HG03460 (cell line): ENCODE data around the gene TBC1D2.
A peak's percentile ranks its signal among the peaks of the same experiment; 100 is the strongest.

Source experiments
- ATAC-seq: cut with Tn5 transposase; IDR thresholded peaks from one replicate; pipeline ENCODE4 v1.9.1; 2021; ENCODE audit not compliant: unreplicated experiment

The TBC1D2 gene

DNA sequence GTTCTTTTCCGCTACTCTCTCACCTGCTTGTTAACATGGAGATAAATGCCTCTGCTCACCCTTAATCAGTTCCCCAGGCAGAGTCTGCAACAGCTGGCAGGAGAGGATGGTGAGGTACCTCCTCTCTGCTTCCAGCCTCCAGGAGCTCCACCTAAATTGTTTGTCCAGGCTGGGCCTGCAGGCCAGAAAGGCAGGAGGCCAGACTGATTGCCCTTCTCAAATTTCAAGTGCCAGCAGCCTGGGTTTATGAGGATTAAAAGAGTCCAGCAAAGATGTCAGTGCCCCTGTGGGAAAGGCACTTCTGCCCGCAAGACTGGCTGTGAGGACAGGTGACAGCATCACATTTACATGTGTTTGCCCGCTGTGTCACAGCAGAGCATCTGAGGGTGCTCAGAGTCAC, 82.8 kb downstream of the TBC1D2 start:
- ATAC-seq, result no peak

DNA sequence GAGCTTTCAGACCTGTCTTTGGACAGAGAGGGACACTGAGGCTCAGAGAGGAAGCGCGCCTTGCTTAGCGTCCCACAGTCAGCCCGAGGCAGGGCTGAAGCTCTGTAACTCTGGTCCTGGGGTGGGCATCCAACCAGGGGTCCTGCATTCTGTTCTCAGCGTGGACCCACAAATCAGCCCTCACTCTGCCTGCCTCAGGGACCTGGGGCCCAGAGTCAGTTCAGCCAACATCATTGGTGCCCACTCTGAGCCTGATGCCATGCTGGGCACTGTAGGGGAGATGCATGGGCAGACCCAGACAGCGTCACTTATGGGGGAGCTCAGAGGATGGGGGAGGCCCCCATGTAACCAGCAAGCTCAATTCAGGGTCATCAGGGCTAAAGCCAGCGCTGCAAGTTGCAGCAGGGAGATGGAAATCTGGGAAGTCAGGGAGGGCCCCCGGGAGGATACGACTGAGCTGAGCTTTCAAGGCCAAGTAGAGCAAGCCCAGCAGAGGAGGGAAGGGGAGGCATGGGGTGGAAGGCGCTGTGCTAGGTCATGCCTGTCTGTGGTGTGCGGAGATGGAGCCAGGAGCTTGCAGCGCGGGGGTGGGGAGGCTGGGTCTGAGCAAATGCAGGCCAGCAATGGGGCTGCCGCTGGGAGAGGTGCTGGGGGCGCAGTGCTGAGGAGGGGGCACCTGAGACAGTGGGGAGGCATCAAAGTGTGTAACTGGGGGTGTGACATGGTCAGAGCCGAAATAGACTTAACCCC, 84.1 kb downstream of the TBC1D2 start:
- ATAC-seq, result no peak

- peak; percentile 97 for ATAC-seq
Observed at GRCh38 chr9:98168941-98169488, 86.4 kb downstream of the TBC1D2 start.

DNA sequence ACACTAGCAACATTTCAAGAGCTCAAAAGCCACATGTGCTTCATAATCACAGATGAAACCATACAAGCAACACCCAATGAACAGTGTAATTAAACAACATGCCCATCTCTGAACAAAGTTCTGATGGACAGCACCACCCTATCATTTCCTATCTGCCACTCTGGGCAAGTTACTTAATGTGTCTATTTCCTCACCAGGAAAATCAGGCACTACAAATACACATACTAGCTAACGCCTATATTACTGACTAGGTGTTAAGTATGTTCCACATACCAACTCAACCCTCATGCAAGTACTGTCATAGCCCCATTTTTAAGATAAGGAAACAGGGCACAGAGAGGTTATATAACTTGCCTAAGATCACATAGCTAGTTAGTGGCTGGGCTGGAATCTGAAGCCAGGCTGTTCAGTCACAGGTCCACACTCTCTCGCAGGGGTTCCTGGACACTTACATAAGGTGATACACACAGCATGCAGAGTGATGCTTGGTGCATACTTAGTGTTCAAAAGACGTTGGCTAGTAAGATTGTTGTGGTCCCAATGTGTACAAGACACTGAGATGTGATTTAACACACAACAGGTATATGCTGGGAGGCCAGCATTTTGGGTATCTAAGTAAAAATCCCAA, 87.2 kb downstream of the TBC1D2 start:
- no peak for ATAC-seq

- ATAC-seq, result no peak
Observed at GRCh38 chr9:98164912-98165311, 90.5 kb downstream of the TBC1D2 start.

- ATAC-seq, result no peak
Observed at GRCh38 chr9:98162613-98163012, 92.8 kb downstream of the TBC1D2 start.

GRCh38 chr9:98161851-98162250, 93.6 kb downstream of the TBC1D2 start:
- ATAC-seq, result no peak

DNA sequence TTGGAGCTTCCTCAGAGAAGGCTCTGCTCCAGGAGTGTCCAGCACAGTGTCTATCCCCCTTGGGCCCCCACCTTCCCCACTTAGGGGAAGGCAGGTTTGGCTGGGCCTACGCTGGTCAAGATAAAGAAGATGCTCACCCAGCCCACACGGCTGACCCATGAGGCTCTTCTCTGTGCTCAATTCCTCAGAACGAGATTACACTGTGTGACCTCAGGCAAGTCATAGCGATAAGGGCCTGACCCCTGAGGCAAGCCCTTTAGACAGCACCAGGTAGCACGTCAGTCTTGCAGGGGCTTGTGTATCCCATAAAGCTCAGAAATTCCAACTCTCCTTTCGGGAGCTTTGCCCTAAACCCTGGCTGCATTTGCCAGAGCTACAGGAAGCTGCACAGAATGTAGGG, 95.7 kb downstream of the TBC1D2 start:
- ATAC-seq, result no peak

GRCh38 chr9:98159301-98159700, 96.1 kb downstream of the TBC1D2 start:
- no peak for ATAC-seq

GRCh38 chr9:98158071-98158831, 97.2 kb downstream of the TBC1D2 start:
- no peak for ATAC-seq

DNA sequence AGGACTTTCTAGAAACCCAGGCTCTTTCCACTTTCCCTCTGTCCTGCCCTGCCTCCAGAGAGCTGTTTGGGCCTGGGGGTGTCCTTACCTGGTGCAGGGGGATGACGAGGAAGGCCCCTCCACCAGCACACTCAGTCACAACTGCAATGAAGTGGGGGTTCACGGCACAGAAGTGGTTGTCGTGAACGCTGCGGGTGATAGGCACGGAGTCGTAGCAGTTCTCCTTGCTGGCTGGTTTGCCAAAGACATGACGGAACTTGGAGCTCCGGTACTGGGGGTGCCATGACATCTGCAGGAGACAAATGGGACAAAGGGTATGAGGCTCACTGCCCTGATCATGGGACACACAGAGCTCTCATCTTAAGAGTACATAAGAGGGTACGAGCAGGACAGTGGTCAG, 98.1 kb downstream of the TBC1D2 start:
- ATAC-seq, result no peak

- ATAC-seq, result no peak
Observed at GRCh38 chr9:98154678-98155077, 100.8 kb downstream of the TBC1D2 start.

DNA sequence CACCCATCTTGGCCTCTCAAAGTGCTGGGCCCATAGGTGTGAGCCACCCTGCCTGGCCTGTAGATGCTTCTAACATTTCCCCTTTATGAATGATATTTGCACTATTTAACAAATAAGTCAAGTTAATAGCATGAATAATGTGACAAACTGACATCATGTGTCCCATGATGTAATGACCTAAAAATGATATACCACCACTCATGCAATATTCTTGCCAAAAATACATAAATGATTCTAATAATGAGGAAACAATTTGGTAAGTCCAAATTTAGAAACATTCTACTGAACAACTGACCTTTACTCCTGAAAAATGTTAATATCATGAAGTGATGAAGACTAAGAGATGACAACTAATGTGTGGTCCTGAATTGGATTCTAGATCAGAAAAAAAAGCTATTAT, 102.9 kb downstream of the TBC1D2 start:
- ATAC-seq, result no peak

- no peak for ATAC-seq
Observed at GRCh38 chr9:98150721-98151120, 104.7 kb downstream of the TBC1D2 start.

DNA sequence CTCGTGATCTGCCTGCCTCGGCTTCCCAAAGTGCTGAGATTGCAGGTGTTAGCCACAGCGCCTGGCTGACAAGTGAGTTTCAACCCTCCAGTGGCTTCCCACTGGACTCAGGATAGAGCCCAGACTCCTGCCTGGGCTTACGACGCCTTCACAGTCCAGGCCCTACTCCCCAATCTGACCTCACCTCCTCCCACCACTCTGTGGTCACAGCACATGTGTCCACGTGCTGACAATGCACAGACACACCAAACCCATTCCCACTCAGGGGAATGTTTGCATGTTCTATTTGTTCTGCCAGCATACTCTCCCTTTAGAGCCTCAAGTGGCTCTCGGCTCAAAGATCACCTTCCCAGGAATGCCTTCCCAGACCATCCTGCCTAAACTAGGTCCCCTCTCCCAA, 105.3 kb downstream of the TBC1D2 start:
- ATAC-seq, result no peak

- no peak for ATAC-seq
Observed at GRCh38 chr9:98149422-98149821, 106.0 kb downstream of the TBC1D2 start.
